Fibroblast of pulmonary artery (primary cell): ENCODE results near the gene ZNF526.
"Not testable (repeated sequence)": the region's sequence is repeated elsewhere in the genome, so short reads cannot be mapped to it uniquely, and the experiment has no call there.

Experiments
- DNase-seq: peaks from one replicate; pipeline ENCODE4 v3.0.0-alpha.2; 2010; ENCODE audit warnings: low read depth
- H3K4me3 ChIP-seq: replicated peaks from 2 replicates; pipeline ENCODE4 v1.5.1; 2011; ENCODE audit warnings: low read depth, mild to moderate bottlenecking, control low read depth, low read length, moderate library complexity
- CTCF ChIP-seq: IDR thresholded peaks from 2 replicates; pipeline ENCODE4 v1.5.1; 2011; ENCODE audit warnings: mild to moderate bottlenecking, control low read depth, low read length, inconsistent platforms; ENCODE audit errors: missing control alignments

The ZNF526 gene

GRCh38 chr19:42254850-42255765 is 35.0 kb downstream of the ZNF526 start, which contains the start of gene ERF:
Gene ERF, minus strand, starts transcription at chr19:42255128. Its CDS starts 129 bp downstream, at chr19:42254999.
- no peak for TF ChIP-seq CTCF
- DNase-seq, result peak; percentile 92
- peak within 1 kb of the TSS; percentile 97 for H3K4me3 ChIP-seq

GRCh38 chr19:42255766-42256745 is 35.9 kb downstream of the ZNF526 start:
- peak overlapping the region; percentile 59 for H3K4me3 ChIP-seq
- DNase-seq, result peak; percentile 78
- no peak for TF ChIP-seq CTCF

DNA sequence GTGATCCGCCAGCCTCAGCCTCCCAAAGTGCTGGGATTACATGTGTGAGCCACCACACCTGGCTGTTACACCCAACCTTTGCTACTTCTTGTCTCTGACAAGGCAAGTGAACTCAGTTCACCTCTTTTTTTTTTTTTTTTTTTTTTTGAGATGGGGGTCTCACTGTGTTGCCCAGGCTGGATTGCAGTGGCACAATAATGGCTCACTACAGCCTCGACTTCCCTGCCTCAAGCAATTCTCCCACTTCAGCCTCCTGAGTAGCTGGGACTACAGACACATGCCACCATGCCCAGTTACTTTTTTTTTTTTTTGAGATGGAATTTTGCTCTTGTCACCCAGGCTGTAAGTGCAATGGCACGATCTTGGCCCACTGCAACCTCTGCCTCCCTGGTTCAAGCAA is 37.7 kb downstream of the ZNF526 start:
- DNase-seq, H3K4me3 ChIP-seq: not testable (repeated sequence)

DNA sequence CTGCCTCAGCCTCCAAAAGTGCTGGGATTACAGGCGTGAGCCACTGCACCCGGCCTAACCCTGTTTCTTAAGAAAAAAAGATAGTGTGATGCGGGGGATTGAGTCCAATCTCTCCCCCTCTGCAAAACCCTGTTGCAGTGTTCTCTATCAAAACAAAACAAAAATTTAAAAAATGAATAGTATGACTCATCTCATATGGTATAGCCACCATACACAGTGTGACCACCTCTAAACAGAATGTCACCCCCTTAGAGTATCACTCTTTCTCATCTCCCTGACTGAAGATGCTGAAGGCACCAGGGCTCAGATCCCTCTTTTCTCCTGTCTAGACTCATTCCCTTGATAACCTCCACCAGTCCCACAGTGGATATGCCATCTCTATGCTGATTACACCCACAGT is 41.7 kb downstream of the ZNF526 start:
- H3K4me3 ChIP-seq, result no peak overlapping the region
- no peak for DNase-seq
- TF ChIP-seq CTCF, result no peak

DNA sequence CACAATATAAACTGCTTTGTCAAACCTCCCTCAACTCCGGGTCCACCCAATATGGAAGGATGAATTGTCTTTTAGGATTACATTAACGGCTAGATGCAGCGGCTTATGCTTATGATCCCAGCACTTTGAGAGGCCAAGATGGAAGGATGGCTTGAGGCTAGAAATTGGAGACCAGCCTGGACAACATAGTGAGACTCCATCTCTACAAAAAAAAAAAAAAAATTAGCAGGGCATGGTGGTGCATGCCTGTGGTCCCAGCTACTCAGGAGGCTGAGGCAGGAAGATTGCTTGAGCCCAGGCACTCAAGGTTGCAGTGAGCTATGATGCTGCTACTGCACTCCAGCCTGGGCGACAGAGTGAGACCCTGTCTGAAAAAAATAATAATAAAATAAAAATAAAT is 46.0 kb downstream of the ZNF526 start:
- H3K4me3 ChIP-seq, DNase-seq: not testable (repeated sequence)

- H3K4me3 ChIP-seq, DNase-seq: not testable (repeated sequence)
Observed at GRCh38 chr19:42266928-42267603, 47.0 kb downstream of the ZNF526 start.

- TF ChIP-seq CTCF, result no peak
- no peak for DNase-seq
- peak overlapping the region; percentile 90 for H3K4me3 ChIP-seq
Observed at GRCh38 chr19:42267644-42268141, 47.6 kb downstream of the ZNF526 start.
